ENCODE results near the gene HLA-DOA. TPM values are rescaled to one million over a fixed set of nuclear protein-coding genes. Genes with fewer than 3 reads are reported as not detected.

The HLA-DOA gene
- total RNA-seq, 1 donor: not detected

- TF ChIP-seq CTCF (IDR thresholded peaks at IDR 0.05; ENCODE audit: insufficient read depth, low read length): no peak
- no peak for DNase-seq (ENCODE audit: low read depth)
- H3K4me3 ChIP-seq (ENCODE audit: low read depth, low read length): no peak overlapping the region
These were observed 17.4 kb downstream of the HLA-DOA start for GRCh38 chr6:32991972-32992371.

GRCh38 chr6:32989368-32989767 lies 20.0 kb downstream of the HLA-DOA start:
- no peak overlapping the region for H3K4me3 ChIP-seq (ENCODE audit: low read depth, low read length)
- no peak for TF ChIP-seq CTCF (IDR thresholded peaks at IDR 0.05; ENCODE audit: insufficient read depth, low read length)
- no peak for DNase-seq (ENCODE audit: low read depth)

GRCh38 chr6:32984622-32985389 lies 24.6 kb downstream of the HLA-DOA start:
- TF ChIP-seq CTCF (IDR thresholded peaks at IDR 0.05; ENCODE audit: insufficient read depth, low read length): peak; percentile 81
- no peak overlapping the region for H3K4me3 ChIP-seq (ENCODE audit: low read depth, low read length)
- DNase-seq (ENCODE audit: low read depth): peak; percentile 86

- TF ChIP-seq CTCF (IDR thresholded peaks at IDR 0.05; ENCODE audit: insufficient read depth, low read length): no peak
- DNase-seq (ENCODE audit: low read depth): no peak
- no peak overlapping the region for H3K4me3 ChIP-seq (ENCODE audit: low read depth, low read length)
These were observed 25.3 kb downstream of the HLA-DOA start for GRCh38 chr6:32983964-32984621.

GRCh38 chr6:32983493-32983848 lies 25.9 kb downstream of the HLA-DOA start:
- no peak overlapping the region for H3K4me3 ChIP-seq (ENCODE audit: low read depth, low read length)
- DNase-seq (ENCODE audit: low read depth): no peak
- TF ChIP-seq CTCF (IDR thresholded peaks at IDR 0.05; ENCODE audit: insufficient read depth, low read length): no peak

- H3K4me3 ChIP-seq (ENCODE audit: low read depth, low read length): no peak overlapping the region
- no peak for DNase-seq (ENCODE audit: low read depth)
- no peak for TF ChIP-seq CTCF (IDR thresholded peaks at IDR 0.05; ENCODE audit: insufficient read depth, low read length)
These were observed 26.5 kb downstream of the HLA-DOA start for GRCh38 chr6:32982702-32983492.

Measured in fibroblast of the aortic adventitia (primary cell).